Measurements from ENCODE around the gene NAT8L.

NAT8L gene

GRCh38 chr4:2104556-2105345 is 45.6 kb downstream of the NAT8L start:
- H3K4me3 Mint-ChIP-seq: no peak overlapping the region
- DNase-seq (no peak), ATAC-seq (no peak)
- H3K27ac Mint-ChIP-seq: no peak overlapping the region
- H3K4me1 Mint-ChIP-seq: peaks cover 12% of the 10 kb centered on the region
- peaks cover 16 to 29% of the 10 kb centered on the region in 2 donors for H3K9me3 Mint-ChIP-seq
- peaks cover 4% of the 10 kb centered on the region for H3K27me3 Mint-ChIP-seq

- no peak overlapping the region for H3K27ac Mint-ChIP-seq
- no peak for ATAC-seq
- DNase-seq: no peak
- H3K4me3 Mint-ChIP-seq: no peak overlapping the region
- peaks cover 12% of the 10 kb centered on the region for H3K27me3 Mint-ChIP-seq
- H3K9me3 Mint-ChIP-seq: peaks cover 16 to 29% of the 10 kb centered on the region in 2 donors
- H3K4me1 Mint-ChIP-seq: peaks cover 12% of the 10 kb centered on the region
Observed at GRCh38 chr4:2105559-2105958, 46.4 kb downstream of the NAT8L start.

- ATAC-seq (no peak), DNase-seq (no peak)
- H3K27me3 Mint-ChIP-seq: no peaks in the 10 kb centered on the region
- H3K9me3 Mint-ChIP-seq: no peaks in the 10 kb centered on the region
- H3K4me3 Mint-ChIP-seq: no peak overlapping the region
- no peaks in the 10 kb centered on the region for H3K4me1 Mint-ChIP-seq
- H3K27ac Mint-ChIP-seq: no peak overlapping the region
Observed at GRCh38 chr4:2116687-2117400, 57.7 kb downstream of the NAT8L start.

Measured in stimulated activated naive CD8-positive, alpha-beta T cell treated with anti-CD3 and anti-CD28 coated beads, Interleukin-15, amount 100 ng/mL, for 72 hours (primary cell).